Kidney (tissue), 14 donors: ENCODE measurements around the gene SARM1. TPM values are rescaled to one million over a fixed set of nuclear protein-coding genes. Genes with fewer than 3 reads are reported as not detected.

Experiments
- DNase-seq, 5 donors: peaks; one replicate each; pipeline ENCODE4 v3.0.0-alpha.2; 2013 to 2020
- FAIRE-seq: peaks from 2 replicates; lab custom pipeline; 2012; peaks lifted over from hg19 to GRCh38; lab: Jason Lieb, UNC
- H3K27ac ChIP-seq, 2 donors: one replicate each; pipeline ENCODE4 v1.7.0; 2013; ENCODE audit warnings: low read depth in 2 of 2, low read length in 2 of 2, inconsistent platforms in 1 of 2
- H3K27me3 ChIP-seq: one replicate; pipeline ENCODE4 v1.7.1; 2013; ENCODE audit warnings: low read length, inconsistent platforms; ENCODE audit not compliant: control insufficient read depth, insufficient read depth
- H3K36me3 ChIP-seq, 3 donors: one replicate each; pipeline versions ENCODE4 v1.7.0 to v1.7.1; 2013; ENCODE audit warnings: low read length in 3 of 3, control low read depth in 1 of 3, inconsistent platforms in 1 of 3; ENCODE audit not compliant: insufficient read depth in 3 of 3, control insufficient read depth in 2 of 3
- H3K4me1 ChIP-seq, 3 donors: one replicate each; pipeline versions ENCODE4 v1.7.0 to v1.7.1; 2013; ENCODE audit warnings: low read length in 3 of 3, inconsistent platforms in 1 of 3, low read depth in 1 of 3; ENCODE audit not compliant: control insufficient read depth in 2 of 3, insufficient read depth in 2 of 3
- H3K4me3 ChIP-seq, 3 donors: one replicate each; pipeline versions ENCODE4 v1.7.0 to v1.8.1; 2013; ENCODE audit warnings: low read length in 3 of 3, control low read depth in 1 of 3, inconsistent platforms in 1 of 3
- H3K9ac ChIP-seq, 3 donors: one replicate each; pipeline versions ENCODE4 v1.7.0 to v1.7.1; 2013; ENCODE audit warnings: low read length in 3 of 3, control low read depth in 1 of 3, inconsistent platforms in 1 of 3
- H3K9me3 ChIP-seq, 3 donors: one replicate each; pipeline versions ENCODE4 v1.7.0 to v1.7.1; 2013; ENCODE audit warnings: low read length in 3 of 3, control low read depth in 1 of 3, inconsistent platforms in 1 of 3; ENCODE audit not compliant: control insufficient read depth in 2 of 3, insufficient read depth in 1 of 3
- intact Hi-C: fragments of 100-400 bp; cut with DNase I; formaldehyde crosslinking; loops from one replicate; pipeline ENCODE4 v1.11.1; 2022
- polyA plus RNA-seq: library from polyadenylated mRNA; stranded (reverse); fragments of 350-450 nt; fragmentation: Illumina TruSeq; extraction: RNeasy Lipid Tissue Mini Kit (QIAGEN cat#74804); gene quantifications from one replicate; pipeline ENCODE4 v1.2.3, GENCODE V29; 2014; ENCODE audit warnings: low read depth, low replicate concordance; ENCODE audit not compliant: insufficient read depth
- total RNA-seq: library from RNA; stranded (reverse); fragmentation: NEBNext Ultra II Directional; extraction: Animal tissue kit (Norgen Biotek cat#: 25700); gene quantifications from one replicate; pipeline ENCODE4 v1.2.1, GENCODE V29; 2021
- TF ChIP-seq, protein P1 (sequence below): IDR thresholded peaks from 3 replicates; pipeline ENCODE4 v1.5.1; 2012; ENCODE audit warnings: mild to moderate bottlenecking, moderate library complexity, borderline replicate concordance; ENCODE audit not compliant: insufficient read depth; ENCODE audit errors: extremely low read depth
- donor health status: control.
- donor health status: control.
- donor health status: control.
- donor health status: control.
- donor health status: control.
- donor health status: DM: yes; HTN: yes; CAD: no.
- donor health status: Normal renal cell carcinoma (clear cell type).

Gene SARM1
- total and polyA plus RNA-seq, 2 donors from 2014 or later: 10.4 to 23.8 TPM

DNA sequence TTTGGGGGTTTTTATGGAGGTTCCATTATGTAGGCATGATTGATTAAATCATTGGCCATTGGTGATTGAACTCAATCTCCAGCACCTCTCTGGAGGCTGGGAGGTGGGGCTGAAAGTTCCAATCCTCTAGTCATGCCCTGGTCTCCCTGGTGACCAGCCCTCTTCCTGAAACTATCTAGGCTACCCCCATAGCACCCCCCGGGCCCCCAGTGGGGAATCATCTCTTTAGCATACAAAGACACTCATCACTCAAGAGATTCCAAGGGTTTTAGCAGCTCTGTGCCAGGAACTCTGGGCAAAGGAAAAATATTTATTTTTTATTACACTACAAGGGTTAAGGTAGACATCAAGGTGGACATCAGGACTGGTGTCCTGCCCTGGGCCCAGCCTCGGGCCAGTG is 23.9 kb downstream of the SARM1 start:
- Histone ChIP-seq H3K4me1 (peaks cover 0 to 18% (median 4%) of the 10 kb centered on the region in 3 donors), H3K27ac (no peak overlapping the region), H3K27me3 (no peaks in the 10 kb centered on the region), H3K4me3 (no peak overlapping the region), H3K9ac (no peak overlapping the region), H3K36me3 (peaks cover 4 to 11% (median 11%) of the 10 kb centered on the region in 3 donors), H3K9me3 (no peaks in the 10 kb centered on the region)
- DNase-seq: no peak
- intact Hi-C loops: no loop called here
- TF ChIP-seq, protein P1, sequence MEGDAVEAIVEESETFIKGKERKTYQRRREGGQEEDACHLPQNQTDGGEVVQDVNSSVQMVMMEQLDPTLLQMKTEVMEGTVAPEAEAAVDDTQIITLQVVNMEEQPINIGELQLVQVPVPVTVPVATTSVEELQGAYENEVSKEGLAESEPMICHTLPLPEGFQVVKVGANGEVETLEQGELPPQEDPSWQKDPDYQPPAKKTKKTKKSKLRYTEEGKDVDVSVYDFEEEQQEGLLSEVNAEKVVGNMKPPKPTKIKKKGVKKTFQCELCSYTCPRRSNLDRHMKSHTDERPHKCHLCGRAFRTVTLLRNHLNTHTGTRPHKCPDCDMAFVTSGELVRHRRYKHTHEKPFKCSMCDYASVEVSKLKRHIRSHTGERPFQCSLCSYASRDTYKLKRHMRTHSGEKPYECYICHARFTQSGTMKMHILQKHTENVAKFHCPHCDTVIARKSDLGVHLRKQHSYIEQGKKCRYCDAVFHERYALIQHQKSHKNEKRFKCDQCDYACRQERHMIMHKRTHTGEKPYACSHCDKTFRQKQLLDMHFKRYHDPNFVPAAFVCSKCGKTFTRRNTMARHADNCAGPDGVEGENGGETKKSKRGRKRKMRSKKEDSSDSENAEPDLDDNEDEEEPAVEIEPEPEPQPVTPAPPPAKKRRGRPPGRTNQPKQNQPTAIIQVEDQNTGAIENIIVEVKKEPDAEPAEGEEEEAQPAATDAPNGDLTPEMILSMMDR: no peak
- no peak for FAIRE-seq

DNA sequence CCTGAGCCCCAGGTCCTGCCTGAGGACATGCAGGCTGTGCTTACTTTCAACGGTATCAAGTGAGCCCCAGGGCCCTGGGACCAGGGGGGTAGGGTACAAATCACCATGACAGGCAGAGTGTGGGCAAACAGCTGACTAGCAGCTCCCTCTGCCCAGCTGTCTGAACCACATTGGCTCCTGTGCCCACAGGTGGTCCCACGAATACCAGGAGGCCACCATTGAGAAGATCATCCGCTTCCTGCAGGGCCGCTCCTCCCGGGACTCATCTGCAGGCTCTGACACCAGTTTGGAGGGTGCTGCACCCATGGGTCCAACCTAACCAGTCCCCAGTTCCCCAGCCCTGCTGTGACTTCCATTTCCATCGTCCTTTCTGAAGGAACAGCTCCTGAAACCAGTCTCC is 24.5 kb downstream of the SARM1 start:
- Histone ChIP-seq H3K27ac (no peak overlapping the region), H3K27me3 (no peaks in the 10 kb centered on the region), H3K36me3 (peaks cover 0 to 8% (median 6%) of the 10 kb centered on the region in 3 donors), H3K9ac (no peak overlapping the region), H3K9me3 (no peaks in the 10 kb centered on the region), H3K4me1 (peaks cover 0 to 18% (median 4%) of the 10 kb centered on the region in 3 donors), H3K4me3 (no peak overlapping the region)
- no peak for DNase-seq
- TF ChIP-seq, protein P1: no peak
- no peak for FAIRE-seq
- intact Hi-C loops: no loop called here

DNA sequence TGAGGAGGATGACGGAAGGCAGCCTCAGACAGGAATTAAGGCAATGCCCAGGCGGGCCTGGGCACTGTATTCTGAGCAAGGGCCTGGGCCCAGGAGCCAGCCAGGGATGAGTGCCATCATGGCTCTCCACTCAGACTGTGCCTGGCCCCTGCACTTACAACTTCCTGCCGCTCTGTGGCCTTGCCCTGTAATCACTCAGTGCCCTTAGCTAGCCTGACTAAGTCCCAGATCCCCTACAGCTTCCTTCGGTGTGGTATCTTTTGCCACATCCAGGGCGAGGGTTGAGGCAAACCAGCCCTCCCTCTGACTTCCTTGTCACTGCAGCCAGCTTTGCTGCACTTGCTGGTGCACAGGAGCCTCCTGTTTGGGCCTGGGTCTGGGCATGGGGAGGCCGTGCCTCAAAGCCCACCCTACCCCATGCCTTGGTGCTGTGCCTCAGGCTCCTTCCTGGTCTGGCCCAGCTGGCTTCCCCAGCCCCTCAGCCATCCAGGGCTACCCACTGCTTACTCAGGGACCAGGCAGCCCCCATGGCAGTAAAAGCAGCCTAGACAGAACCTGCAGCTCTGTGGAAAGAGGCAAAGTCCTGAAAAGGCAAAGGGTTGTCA is 25.2 kb downstream of the SARM1 start:
- TF ChIP-seq, protein P1: no peak
- H3K9me3 ChIP-seq: no peaks in the 10 kb centered on the region
- H3K36me3 ChIP-seq: peaks cover 0 to 5% (median 4%) of the 10 kb centered on the region in 3 donors
- peaks cover 0 to 18% (median 4%) of the 10 kb centered on the region in 3 donors for H3K4me1 ChIP-seq
- DNase-seq (no peak), FAIRE-seq (no peak)
- intact Hi-C loops: no loop called here
- no peak overlapping the region for H3K4me3 ChIP-seq
- H3K27me3 ChIP-seq: no peaks in the 10 kb centered on the region
- H3K9ac ChIP-seq: no peak overlapping the region
- no peak overlapping the region for H3K27ac ChIP-seq
